GM20000 (cell line): ENCODE data around the gene NEURL2.

Source experiments
- DNase-seq: peaks from one replicate; pipeline ENCODE4 v3.0.0; 2012; ENCODE audit warnings: low spot score
- CTCF ChIP-seq: IDR thresholded peaks from 2 replicates; pipeline ENCODE4 v1.5.1; 2012; ENCODE audit warnings: mild to moderate bottlenecking, control low read depth; ENCODE audit errors: extremely low read depth, missing control alignments

NEURL2 gene

DNA sequence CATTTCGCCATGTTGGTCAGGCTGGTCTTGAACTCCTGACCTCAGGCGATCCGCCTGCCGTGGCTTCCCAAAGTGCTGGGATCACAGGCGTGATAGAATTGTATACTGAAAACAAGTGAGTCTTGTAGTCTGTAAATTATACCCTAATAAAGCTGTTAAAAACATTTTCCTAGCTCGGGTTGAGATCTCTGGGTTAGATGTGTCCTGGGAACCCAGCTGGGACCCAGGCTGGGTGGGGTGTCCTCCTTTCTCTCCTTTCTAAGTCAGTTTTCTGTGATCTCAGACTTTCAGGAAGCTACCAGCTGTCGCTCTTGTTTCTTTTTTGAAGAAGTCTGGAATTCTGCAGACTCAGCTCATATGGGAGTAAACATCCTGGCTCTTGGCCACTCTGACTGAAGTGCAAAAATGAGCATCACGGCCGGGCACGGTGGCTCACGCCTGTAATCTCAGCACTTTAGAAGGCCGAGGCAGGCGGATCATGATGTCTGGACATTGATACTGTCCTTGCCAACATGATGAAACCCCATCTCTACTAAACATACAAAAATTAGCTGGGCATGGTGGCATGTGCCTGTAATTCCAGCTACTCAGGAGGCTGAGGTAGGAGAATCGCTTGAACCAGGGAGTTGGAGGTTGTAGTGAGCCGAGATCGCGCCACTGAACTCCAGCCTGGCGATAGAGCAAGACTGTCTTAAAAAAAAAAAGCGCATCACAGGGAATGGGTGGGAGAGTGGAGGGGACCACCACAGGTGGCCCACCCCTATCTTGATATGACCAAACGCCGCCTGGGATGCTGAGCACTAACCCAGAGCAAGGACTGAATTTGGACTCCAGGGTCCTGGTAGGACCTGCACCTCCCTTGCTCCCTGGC lies 33.6 kb upstream of the NEURL2 start:
- no peak for TF ChIP-seq CTCF
- DNase-seq: no peak

- DNase-seq: no peak
- no peak for TF ChIP-seq CTCF
Measured at GRCh38 chr20:45921337-45922189, 30.6 kb upstream of the NEURL2 start.

DNA sequence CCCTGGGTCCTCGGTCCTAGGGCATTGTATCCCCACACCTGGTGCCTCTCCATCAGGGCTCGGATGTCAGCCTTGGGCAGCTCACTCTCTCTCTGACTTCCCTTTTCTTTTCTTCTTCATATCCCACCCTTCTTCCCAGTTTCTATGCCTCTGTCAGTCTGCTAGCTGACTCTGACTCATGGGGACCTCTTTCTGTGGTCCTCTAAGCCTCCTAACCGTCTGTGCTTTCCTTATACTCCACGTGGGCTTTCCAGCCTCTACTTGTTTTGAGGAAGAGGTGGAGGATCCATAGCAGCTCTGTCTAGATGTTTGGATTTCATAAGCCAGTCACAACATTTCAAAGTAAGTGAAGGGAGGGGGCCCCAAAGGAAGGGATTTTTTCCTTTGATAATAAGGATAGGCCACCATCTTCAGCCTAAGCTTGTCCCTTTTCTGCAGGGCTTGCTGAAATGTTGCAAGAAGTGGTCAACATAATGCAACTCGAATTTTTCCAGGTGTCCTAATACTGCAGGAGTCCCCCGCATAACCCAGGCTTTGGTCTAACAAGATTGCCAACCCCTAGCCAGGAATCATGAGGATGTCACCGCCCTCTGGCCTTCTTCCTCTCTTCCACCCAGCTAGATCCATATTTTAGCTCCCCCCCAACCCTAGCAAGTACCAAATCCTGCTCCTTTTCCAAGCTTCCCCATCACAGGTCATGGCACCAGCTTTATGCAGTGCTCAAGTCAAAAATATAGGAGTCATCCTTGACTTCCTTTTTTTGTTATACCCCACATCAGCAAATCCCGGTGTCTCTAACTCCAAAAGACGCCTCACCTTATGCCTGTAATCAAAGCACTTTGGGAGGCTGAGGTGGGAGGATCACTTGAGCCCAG lies 29.7 kb upstream of the NEURL2 start:
- no peak for DNase-seq
- TF ChIP-seq CTCF: no peak

GRCh38 chr20:45919542-45920399 lies 28.8 kb upstream of the NEURL2 start:
- DNase-seq: no peak
- no peak for TF ChIP-seq CTCF

DNA sequence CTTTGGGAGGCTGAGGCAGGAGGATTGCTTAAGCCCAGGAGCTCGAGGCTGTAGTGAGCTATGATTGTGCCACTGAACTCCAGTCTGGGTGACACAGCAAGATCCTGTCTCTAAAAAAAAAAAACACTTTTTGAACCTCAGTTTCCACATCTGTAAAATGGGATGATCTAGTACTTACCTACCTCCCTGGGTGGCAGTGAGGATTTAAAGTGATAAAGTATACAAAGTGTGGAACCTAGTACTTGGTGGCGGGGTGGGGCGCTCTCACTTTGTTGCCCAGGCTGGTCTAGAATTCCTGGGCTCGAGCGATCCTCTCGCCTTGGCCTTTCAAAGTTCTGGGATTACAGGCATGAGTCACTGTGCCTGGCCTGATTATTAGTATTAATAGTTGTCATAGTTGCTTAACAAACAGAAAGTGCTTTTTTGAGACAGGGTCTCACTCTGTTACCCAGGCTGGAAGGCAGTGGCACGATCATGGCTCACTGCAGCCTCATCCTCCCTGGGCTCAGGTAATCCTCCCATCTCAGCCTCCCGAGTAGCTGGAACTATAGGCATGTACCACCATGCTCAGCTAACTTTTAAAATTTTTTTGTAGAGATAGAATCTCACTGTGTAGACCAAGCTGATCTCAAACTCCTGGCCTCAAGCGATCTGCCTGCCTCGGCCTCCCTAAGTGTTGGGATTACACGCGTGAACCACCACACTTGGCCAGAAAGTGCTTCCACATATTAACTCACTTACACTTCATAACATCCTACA lies 27.9 kb upstream of the NEURL2 start:
- no peak for TF ChIP-seq CTCF
- DNase-seq: no peak

DNA sequence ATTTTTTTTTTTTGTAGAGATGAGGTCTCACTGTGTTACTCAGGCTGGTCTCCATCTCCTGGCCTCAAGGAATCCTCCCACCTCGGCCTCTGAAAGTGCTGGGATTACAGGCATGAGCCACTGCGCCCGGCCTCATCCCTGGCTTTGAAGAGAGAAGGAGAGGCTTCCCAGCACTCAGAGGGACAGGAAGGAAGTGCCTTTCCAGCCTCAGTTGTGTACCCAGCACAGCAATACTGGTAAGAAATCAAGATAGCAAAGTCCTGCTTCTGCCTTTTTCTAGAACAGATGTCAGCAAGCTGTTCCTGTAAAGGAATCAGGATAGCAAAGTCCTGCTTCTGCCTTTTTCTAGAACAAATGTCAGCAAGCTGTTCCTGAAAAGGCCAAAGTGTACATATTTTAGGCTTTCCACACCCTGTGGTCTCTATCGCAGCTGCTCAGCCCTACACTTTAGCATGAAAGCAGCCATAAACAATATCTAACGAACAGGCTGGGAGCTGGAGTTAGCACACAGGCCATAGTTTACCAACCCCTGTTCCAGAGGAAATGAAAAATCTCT lies 27.3 kb upstream of the NEURL2 start:
- no peak for TF ChIP-seq CTCF
- no peak for DNase-seq
